Left ventricle myocardium inferior (tissue), 1 donor: ENCODE results near the gene TSPAN4. TPM values are rescaled to one million over a fixed set of nuclear protein-coding genes. Genes with fewer than 3 reads are reported as not detected.

Experiments
- DNase-seq: peaks from one replicate; pipeline ENCODE4 v3.0.0-alpha.2; 2020
- H3K27ac ChIP-seq: fragments of 200-600 bp; replicated peaks from 2 replicates; pipeline ENCODE4 v1.8.0; 2021
- H3K27me3 ChIP-seq: fragments of 200-600 bp; 2 replicates; pipeline ENCODE4 v1.8.0; 2021; ENCODE audit warnings: low read depth
- H3K36me3 ChIP-seq: fragments of 200-600 bp; 2 replicates; pipeline ENCODE4 v1.8.0; 2021
- H3K4me1 ChIP-seq: fragments of 200-600 bp; 2 replicates; pipeline ENCODE4 v1.8.0; 2021
- H3K4me3 ChIP-seq: fragments of 200-600 bp; 2 replicates; pipeline ENCODE4 v1.8.0; 2021; ENCODE audit warnings: mild to moderate bottlenecking, moderate library complexity
- H3K9me3 ChIP-seq: fragments of 200-600 bp; replicated peaks from 2 replicates; pipeline ENCODE4 v1.8.0; 2021
- intact Hi-C: fragments of 100-400 bp; cut with micrococcal nuclease; formaldehyde crosslinking; loops from one replicate; pipeline ENCODE4 v1.11.0; 2022
- total RNA-seq: library from RNA; stranded (reverse); fragmentation: NEBNext Ultra II Directional; extraction: Animal tissue kit (Norgen Biotek cat#: 25700); gene quantifications from one replicate; pipeline ENCODE4 v1.2.1, GENCODE V29; 2021
- TF ChIP-seq, protein P1 (sequence below): fragments of 200-600 bp; IDR thresholded peaks from 2 replicates; pipeline ENCODE4 v1.8.0; 2021; ENCODE audit warnings: antibody characterized with exemption, mild to moderate bottlenecking, borderline replicate concordance
- donor health status: DM: no; HTN: yes; CAD: no; lungs with severe emphysema.

The TSPAN4 gene
- total RNA-seq, 1 donor from 2014 or later, result 33.0 TPM

- H3K27me3 ChIP-seq, result no peaks in the 10 kb centered on the region
- DNase-seq, result no peak
- H3K4me3 ChIP-seq, result no peak overlapping the region
- intact Hi-C loops, result no loop called here
- H3K9me3 ChIP-seq, result no peaks in the 10 kb centered on the region
- H3K36me3 ChIP-seq, result peaks cover 47% of the 10 kb centered on the region
- peaks cover 16% of the 10 kb centered on the region for H3K4me1 ChIP-seq
- no peak overlapping the region for H3K27ac ChIP-seq
- TF ChIP-seq, protein P1, sequence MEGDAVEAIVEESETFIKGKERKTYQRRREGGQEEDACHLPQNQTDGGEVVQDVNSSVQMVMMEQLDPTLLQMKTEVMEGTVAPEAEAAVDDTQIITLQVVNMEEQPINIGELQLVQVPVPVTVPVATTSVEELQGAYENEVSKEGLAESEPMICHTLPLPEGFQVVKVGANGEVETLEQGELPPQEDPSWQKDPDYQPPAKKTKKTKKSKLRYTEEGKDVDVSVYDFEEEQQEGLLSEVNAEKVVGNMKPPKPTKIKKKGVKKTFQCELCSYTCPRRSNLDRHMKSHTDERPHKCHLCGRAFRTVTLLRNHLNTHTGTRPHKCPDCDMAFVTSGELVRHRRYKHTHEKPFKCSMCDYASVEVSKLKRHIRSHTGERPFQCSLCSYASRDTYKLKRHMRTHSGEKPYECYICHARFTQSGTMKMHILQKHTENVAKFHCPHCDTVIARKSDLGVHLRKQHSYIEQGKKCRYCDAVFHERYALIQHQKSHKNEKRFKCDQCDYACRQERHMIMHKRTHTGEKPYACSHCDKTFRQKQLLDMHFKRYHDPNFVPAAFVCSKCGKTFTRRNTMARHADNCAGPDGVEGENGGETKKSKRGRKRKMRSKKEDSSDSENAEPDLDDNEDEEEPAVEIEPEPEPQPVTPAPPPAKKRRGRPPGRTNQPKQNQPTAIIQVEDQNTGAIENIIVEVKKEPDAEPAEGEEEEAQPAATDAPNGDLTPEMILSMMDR, result no peak
Measured at GRCh38 chr11:905952-906351, 63.3 kb downstream of the TSPAN4 start.

GRCh38 chr11:907668-908067 lies 65.0 kb downstream of the TSPAN4 start:
- no peaks in the 10 kb centered on the region for H3K9me3 ChIP-seq
- no peaks in the 10 kb centered on the region for H3K27me3 ChIP-seq
- peaks cover 26% of the 10 kb centered on the region for H3K4me1 ChIP-seq
- peaks cover 30% of the 10 kb centered on the region for H3K36me3 ChIP-seq
- H3K4me3 ChIP-seq, result no peak overlapping the region
- no peak for DNase-seq
- TF ChIP-seq, protein P1, result no peak
- intact Hi-C loops, result no loop called here
- no peak overlapping the region for H3K27ac ChIP-seq

DNA sequence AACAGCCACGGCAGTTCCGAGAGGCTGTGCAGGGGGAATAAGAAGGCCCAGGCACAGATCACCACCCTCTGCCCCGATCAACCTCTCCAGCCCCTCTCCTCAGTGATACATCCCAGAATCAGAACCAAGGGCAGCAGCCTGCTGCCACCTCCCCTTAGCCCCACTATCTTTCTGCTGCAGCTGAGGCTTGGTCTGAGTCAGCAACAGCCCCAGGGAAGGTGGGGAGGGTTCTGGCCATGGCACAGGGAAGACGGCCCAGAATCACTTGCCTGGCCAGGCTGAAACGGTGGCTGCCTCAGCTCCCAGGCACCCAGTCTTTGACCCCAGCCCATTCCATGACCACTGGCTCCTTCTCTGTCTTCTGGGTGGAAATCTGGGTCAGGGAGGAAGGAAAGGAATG lies 65.6 kb downstream of the TSPAN4 start:
- no peak overlapping the region for H3K27ac ChIP-seq
- peaks cover 26% of the 10 kb centered on the region for H3K4me1 ChIP-seq
- DNase-seq, result no peak
- H3K4me3 ChIP-seq, result no peak overlapping the region
- peaks cover 23% of the 10 kb centered on the region for H3K36me3 ChIP-seq
- intact Hi-C loops, result no loop called here
- TF ChIP-seq, protein P1, result no peak
- no peaks in the 10 kb centered on the region for H3K9me3 ChIP-seq
- no peaks in the 10 kb centered on the region for H3K27me3 ChIP-seq

DNA sequence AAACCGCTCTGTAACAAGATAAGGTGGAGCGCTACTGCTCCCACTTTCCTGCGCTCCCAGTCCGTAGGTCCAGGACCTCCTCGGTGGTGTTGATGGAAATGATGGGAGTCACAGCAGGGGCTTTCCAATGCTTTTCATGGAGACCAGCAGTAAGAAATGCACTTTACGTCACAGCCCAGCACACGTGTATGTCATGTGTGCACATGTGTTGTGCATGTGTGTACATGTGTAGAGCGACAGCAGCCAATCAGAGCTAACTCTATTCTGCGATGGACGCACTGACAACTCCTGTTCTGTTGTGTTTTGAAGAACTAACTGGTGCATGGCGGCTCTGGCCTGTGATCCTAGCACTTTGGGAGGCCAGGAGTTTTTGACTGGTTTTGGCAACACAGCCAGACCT lies 66.8 kb downstream of the TSPAN4 start:
- peaks cover 12% of the 10 kb centered on the region for H3K36me3 ChIP-seq
- DNase-seq, result no peak
- H3K27ac ChIP-seq, result no peak overlapping the region
- intact Hi-C loops, result no loop called here
- no peaks in the 10 kb centered on the region for H3K9me3 ChIP-seq
- H3K27me3 ChIP-seq, result no peaks in the 10 kb centered on the region
- H3K4me1 ChIP-seq, result peaks cover 26% of the 10 kb centered on the region
- TF ChIP-seq, protein P1, result no peak
- peak overlapping the region; percentile 96 for H3K4me3 ChIP-seq

GRCh38 chr11:910044-910588 lies 67.5 kb downstream of the TSPAN4 start:
- Histone ChIP-seq H3K9me3 (no peaks in the 10 kb centered on the region), H3K27me3 (no peaks in the 10 kb centered on the region), H3K36me3 (peaks cover 8% of the 10 kb centered on the region), H3K27ac (peak overlapping the region; percentile 98), H3K4me3 (peak overlapping the region; percentile 96), H3K4me1 (peaks cover 26% of the 10 kb centered on the region)
- TF ChIP-seq, protein P1, result no peak
- DNase-seq, result no peak
- intact Hi-C loops, result no loop called here

GRCh38 chr11:910589-911030 lies 68.0 kb downstream of the TSPAN4 start, which contains the start of gene CHID1:
Gene CHID1 (minus strand): TSS chr11:910810. CDS start chr11:904816, 5,994 bp downstream.
- peak within 1 kb of the TSS; percentile 98 for H3K27ac ChIP-seq
- peak; percentile 88 for DNase-seq
- intact Hi-C loops, result no loop called here
- H3K4me1 ChIP-seq, result peaks cover 26% of the 10 kb centered on the region
- H3K36me3 ChIP-seq, result peaks cover 8% of the 10 kb centered on the region
- H3K4me3 ChIP-seq, result peak within 1 kb of the TSS; percentile 96
- H3K27me3 ChIP-seq, result no peaks in the 10 kb centered on the region
- no peaks in the 10 kb centered on the region for H3K9me3 ChIP-seq
- TF ChIP-seq, protein P1, result no peak
